ENCODE data around the gene RBM42.

RBM42 gene

GRCh38 chr19:35665157-35665556 lies 36.3 kb downstream of the RBM42 start:
- no peak for DNase-seq
- H3K4me1 ChIP-seq, result no peaks in the 10 kb centered on the region
- H3K27me3 ChIP-seq, result no peaks in the 10 kb centered on the region
- H3K9me3 ChIP-seq, result no peaks in the 10 kb centered on the region
- no peak overlapping the region for H3K27ac ChIP-seq
- peaks cover 25 to 42% (median 27%) of the 10 kb centered on the region in 3 donors for H3K36me3 ChIP-seq
- intact Hi-C loops (cut with DNase I; ENCODE audit: low total_unique reads), result no loop called here
- TF ChIP-seq CTCF (IDR thresholded peaks at IDR 0.05), result no peak
- no peak overlapping the region for H3K4me3 ChIP-seq

GRCh38 chr19:35665604-35666003 lies 36.8 kb downstream of the RBM42 start:
- Histone ChIP-seq H3K4me1 (no peaks in the 10 kb centered on the region), H3K9me3 (no peaks in the 10 kb centered on the region), H3K27me3 (no peaks in the 10 kb centered on the region), H3K36me3 (peaks cover 20 to 37% (median 23%) of the 10 kb centered on the region in 3 donors), H3K4me3 (no peak overlapping the region), H3K27ac (no peak overlapping the region)
- intact Hi-C loops (cut with DNase I; ENCODE audit: low total_unique reads), result no loop called here
- no peak for TF ChIP-seq CTCF (IDR thresholded peaks at IDR 0.05)
- DNase-seq, result no peak

- DNase-seq, result no peak
- H3K27ac ChIP-seq, result no peak within 1 kb of the TSS
- intact Hi-C loops (cut with DNase I; ENCODE audit: low total_unique reads), result no loop called here
- H3K27me3 ChIP-seq, result no peaks in the 10 kb centered on the region
- no peaks in the 10 kb centered on the region for H3K4me1 ChIP-seq
- H3K4me3 ChIP-seq, result no peak within 1 kb of the TSS
- peaks cover 13 to 30% (median 18%) of the 10 kb centered on the region in 3 donors for H3K36me3 ChIP-seq
- H3K9me3 ChIP-seq, result no peaks in the 10 kb centered on the region
- no peak for TF ChIP-seq CTCF (IDR thresholded peaks at IDR 0.05)
Observed at GRCh38 chr19:35666251-35666913, 37.5 kb downstream of the RBM42 start, which contains the start of gene UPK1A. Gene UPK1A (plus strand): TSS chr19:35666517. CDS start chr19:35666813, 296 bp downstream.

- Histone ChIP-seq H3K27ac (no peak overlapping the region), H3K36me3 (peaks cover 0 to 12% (median 0%) of the 10 kb centered on the region in 3 donors), H3K9me3 (no peaks in the 10 kb centered on the region), H3K4me1 (peaks cover 0 to 7% (median 3%) of the 10 kb centered on the region in 4 donors), H3K27me3 (peaks cover 0 to 26% of the 10 kb centered on the region in 2 donors), H3K4me3 (no peak overlapping the region)
- no peak for DNase-seq
- intact Hi-C loops (cut with DNase I; ENCODE audit: low total_unique reads), result no loop called here
- no peak for TF ChIP-seq CTCF (IDR thresholded peaks at IDR 0.05)
Observed at GRCh38 chr19:35669566-35669965, 40.7 kb downstream of the RBM42 start.

- Histone ChIP-seq H3K4me1 (peaks cover 0 to 7% (median 3%) of the 10 kb centered on the region in 4 donors), H3K36me3 (peaks cover 0 to 8% (median 0%) of the 10 kb centered on the region in 3 donors), H3K4me3 (no peak overlapping the region), H3K27me3 (peaks cover 0 to 28% of the 10 kb centered on the region in 2 donors), H3K9me3 (no peaks in the 10 kb centered on the region), H3K27ac (no peak overlapping the region)
- intact Hi-C loops (cut with DNase I; ENCODE audit: low total_unique reads), result no loop called here
- DNase-seq, result no peak
- no peak for TF ChIP-seq CTCF (IDR thresholded peaks at IDR 0.05)
Observed at GRCh38 chr19:35669974-35670373, 41.1 kb downstream of the RBM42 start.

Data from tibial artery (tissue), 4 donors.